KOPT-K1 (cell line): Measurements from ENCODE around the gene ACACB.
A peak's percentile ranks its signal among the peaks of the same experiment; 100 is the strongest.

Source experiments
- H3K27ac ChIP-seq: fragments of 200-600 bp; sonication (generic); 2 replicates; pipeline ENCODE4 v1.5.1; 2016; ENCODE audit warnings: antibody characterized with exemption, mild to moderate bottlenecking, low read depth, low read length; ENCODE audit not compliant: poor library complexity, severe bottlenecking
- H3K36me3 ChIP-seq: fragments of 200-600 bp; sonication (generic); 2 replicates; pipeline ENCODE4 v1.5.1; 2017; ENCODE audit warnings: antibody characterized with exemption, mild to moderate bottlenecking, low read length, moderate library complexity; ENCODE audit not compliant: insufficient read depth
- H3K9me3 ChIP-seq: fragments of 200-600 bp; sonication (generic); 2 replicates; pipeline ENCODE4 v1.5.1; 2017; ENCODE audit warnings: antibody characterized with exemption, low read length, mild to moderate bottlenecking; ENCODE audit not compliant: insufficient read depth, poor library complexity, severe bottlenecking

The ACACB gene

DNA sequence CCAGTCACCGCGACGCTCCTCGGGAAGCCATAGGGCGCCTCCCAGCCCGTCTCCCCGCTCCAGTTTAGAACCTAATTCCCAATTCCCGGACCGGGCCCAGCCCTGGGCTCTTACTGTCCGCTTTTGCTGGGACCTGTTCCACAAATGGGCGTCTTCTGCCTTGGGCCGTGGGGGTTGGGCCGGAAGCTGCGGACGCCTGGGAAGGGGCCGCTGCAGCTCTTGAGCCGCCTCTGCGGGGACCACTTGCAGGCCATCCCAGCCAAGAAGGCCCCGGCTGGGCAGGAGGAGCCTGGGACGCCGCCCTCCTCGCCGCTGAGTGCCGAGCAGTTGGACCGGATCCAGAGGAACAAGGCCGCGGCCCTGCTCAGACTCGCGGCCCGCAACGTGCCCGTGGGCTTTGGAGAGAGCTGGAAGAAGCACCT is 18.2 kb upstream of the ACACB start:
- H3K9me3 ChIP-seq, result no peaks in the 10 kb centered on the region
- peak overlapping the region; percentile 91 for H3K27ac ChIP-seq
- peaks cover 47% of the 10 kb centered on the region for H3K36me3 ChIP-seq

DNA sequence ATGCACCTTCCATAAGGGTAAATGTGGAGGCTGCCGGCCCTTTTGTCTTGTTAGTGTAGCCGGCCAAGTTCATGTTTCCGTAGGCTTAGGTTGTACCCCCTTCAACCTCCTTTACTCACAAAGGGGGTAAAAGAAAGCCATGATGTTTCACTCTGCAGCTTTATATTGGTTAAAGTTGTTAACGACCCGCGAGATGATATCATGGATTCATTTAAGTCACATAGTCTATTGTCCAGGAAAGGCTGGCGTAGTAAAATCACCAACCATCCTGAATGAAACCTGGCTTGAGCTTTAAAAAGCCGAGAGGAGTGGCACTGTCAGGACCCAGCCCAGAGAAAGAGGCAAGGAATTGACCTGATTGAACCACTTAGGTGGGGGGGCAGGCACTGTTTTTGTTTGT is 17.7 kb upstream of the ACACB start:
- Histone ChIP-seq H3K36me3 (peaks cover 52% of the 10 kb centered on the region), H3K27ac (peak overlapping the region; percentile 91), H3K9me3 (no peaks in the 10 kb centered on the region)

DNA sequence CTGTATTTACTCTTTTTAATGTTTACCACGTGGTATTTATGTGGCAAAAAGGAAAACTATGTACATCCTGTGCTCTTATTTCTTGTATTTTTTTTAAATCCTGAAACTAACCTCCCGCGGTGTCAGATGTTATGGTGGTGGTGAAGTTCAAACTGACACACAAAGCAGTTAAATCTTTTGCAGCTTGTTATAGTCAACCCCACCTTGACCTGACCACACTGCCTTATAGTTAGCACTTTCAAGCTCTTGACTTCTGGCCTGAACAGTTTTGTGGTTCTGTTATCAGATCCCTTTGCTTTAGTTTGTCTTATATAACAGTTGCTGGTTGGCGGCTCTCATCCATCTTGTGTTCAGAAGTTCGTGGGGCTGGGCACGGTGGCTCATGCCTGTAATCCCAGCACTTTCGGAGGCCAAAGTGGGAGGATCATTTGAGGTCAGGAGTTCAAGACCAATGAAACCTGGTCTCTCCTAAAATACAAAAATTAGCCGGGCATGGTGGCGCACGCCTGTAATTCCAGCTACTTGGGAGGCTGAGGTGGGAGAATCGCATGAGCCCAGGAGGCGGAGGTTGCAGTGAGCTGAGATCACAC is 16.9 kb upstream of the ACACB start:
- H3K27ac ChIP-seq, result no peak overlapping the region
- peaks cover 61% of the 10 kb centered on the region for H3K36me3 ChIP-seq
- H3K9me3 ChIP-seq, result no peaks in the 10 kb centered on the region

DNA sequence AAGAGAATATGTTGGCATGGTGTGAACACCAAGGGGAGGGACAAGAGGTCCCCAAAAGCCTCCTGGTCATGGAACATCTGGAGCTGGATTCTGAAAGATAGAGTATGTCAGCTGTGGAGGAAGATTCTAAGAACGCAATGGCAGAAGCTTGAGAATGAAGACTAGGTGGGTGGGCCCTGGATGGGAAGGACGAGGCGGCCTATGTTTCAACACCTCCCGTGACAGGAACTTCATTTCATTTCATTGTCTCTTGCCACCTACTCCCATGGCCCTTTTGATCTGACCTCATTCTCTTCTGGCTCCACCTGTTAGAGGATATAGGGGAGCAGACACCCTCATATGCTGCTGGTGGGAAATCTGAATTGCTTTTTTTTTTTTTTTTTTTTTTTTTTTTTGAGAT is 15.6 kb upstream of the ACACB start:
- H3K36me3 ChIP-seq, result peaks cover 73% of the 10 kb centered on the region
- no peaks in the 10 kb centered on the region for H3K9me3 ChIP-seq
- no peak overlapping the region for H3K27ac ChIP-seq

DNA sequence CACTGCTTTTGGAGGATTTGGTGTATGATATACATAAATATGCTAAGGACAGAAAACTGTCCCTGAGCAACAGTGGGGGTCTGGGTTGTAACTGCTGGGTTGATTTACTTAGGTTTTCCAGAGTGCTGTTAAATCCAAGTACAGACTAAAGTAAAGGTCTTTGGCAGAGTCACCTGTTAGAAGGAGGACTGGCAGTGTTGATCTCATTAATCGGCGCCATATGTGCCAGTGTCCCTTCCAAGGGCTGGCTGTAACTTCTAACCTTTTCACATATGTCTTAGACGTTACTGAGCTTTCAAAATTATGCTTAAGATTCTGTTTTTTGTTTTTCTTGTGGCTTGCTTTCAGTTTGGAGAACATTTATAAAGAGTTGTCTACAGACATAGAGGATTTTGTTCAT is 13.9 kb upstream of the ACACB start:
- H3K9me3 ChIP-seq, result no peaks in the 10 kb centered on the region
- peaks cover 89% of the 10 kb centered on the region for H3K36me3 ChIP-seq
- H3K27ac ChIP-seq, result no peak overlapping the region

DNA sequence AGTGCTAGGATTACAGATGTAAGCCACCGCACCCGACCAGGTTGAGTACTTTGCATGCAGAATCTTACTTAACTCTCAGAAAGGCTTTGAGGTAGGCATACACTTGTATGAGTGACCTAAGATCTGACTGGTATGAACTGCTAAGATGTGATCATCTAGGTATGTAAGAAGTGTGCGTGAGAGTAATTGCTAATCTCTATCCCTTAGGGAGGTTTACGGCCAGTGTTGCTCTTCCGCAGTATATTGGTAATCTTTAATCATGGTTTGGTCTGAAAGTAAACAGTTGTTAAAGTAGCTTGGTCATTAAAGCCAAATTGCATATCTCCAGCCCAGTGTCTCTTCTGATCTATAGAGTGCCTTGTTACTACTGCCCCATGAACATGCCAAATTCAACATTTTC is 11.2 kb upstream of the ACACB start:
- peaks cover 98% of the 10 kb centered on the region for H3K36me3 ChIP-seq
- no peaks in the 10 kb centered on the region for H3K9me3 ChIP-seq
- H3K27ac ChIP-seq, result no peak overlapping the region

DNA sequence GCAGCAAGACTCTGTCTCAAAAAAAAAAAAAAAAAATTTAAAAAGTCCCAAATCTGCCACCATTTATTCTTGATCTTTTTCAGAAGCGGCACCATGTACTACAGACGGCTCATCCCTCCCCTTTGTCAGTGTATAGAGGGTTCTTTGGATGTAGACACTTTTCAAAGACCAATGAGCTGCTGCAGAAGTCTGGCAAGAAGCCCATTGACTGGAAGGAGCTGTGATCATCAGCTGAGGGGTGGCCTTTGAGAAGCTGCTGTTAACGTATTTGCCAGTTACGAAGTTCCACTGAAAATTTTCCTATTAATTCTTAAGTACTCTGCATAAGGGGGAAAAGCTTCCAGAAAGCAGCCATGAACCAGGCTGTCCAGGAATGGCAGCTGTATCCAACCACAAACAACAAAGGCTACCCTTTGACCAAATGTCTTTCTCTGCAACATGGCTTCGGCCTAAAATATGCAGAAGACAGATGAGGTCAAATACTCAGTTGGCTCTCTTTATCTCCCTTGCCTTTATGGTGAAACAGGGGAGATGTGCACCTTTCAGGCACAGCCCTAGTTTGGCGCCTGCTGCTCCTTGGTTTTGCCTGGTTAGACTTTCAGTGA is 6.5 kb upstream of the ACACB start:
- Histone ChIP-seq H3K36me3 (peaks cover 69% of the 10 kb centered on the region), H3K27ac (no peak overlapping the region), H3K9me3 (no peaks in the 10 kb centered on the region)

DNA sequence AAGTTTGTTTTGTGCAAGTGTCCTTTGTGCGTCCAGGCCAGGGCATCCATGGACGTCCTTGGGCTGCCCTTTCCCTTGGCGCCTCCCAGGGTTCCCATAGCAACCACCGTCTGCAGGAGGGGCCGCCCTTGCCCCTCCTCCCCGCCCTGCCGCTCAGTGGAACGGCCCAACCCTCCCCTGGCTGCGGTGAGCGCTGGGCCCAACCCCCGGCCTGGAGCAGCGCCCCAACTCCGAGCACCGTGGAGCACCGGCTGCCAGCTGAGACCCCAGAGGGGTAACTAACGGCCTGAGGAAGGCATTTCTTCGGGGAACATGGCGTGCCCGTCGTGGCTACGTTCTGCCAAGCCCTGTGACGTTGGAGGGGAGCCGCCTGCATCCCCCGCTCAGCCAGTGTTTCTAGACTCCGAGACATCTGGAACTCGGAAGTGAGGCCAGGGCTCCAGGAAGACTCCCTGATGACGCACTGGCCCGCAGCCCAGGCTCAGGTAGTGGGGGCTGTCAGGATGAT is 5.3 kb upstream of the ACACB start:
- H3K27ac ChIP-seq, result no peak overlapping the region
- H3K36me3 ChIP-seq, result peaks cover 57% of the 10 kb centered on the region
- H3K9me3 ChIP-seq, result no peaks in the 10 kb centered on the region

DNA sequence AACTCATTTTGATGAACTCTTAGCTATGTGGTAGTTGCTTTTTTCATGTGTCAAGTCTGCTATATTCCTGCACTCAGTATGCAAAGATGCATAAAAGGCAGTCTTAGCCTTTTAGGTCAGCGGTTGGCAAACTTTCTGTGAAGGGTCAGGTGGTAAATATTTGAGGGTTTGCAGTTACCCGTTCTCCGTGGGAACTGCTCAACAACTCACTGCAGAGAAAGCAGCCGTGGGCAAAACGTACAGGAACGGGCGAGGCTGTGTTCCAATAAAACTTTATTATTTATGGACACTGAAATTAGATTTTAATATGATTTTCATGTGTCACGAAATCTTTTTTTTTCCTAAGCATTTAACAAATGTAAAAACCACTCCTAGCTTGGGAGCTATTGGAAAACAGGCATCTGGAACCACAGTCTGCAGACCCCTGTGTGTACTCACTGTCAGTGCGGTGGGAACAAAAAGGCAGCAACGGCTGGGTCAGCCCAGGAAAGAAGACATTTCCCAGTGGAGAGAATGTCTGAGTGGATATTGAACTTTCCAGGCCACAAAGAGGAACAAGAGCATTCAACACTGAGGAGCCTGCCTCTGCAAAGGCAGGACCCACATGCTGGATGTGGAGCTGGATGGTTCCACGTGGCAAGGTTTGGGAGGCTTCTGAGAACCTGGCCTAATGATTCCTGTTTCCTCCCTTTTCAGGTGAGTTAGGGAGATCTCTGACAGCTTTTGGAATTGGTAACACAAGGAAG is 3.5 kb upstream of the ACACB start:
- Histone ChIP-seq H3K27ac (no peak overlapping the region), H3K9me3 (no peaks in the 10 kb centered on the region), H3K36me3 (peaks cover 40% of the 10 kb centered on the region)

DNA sequence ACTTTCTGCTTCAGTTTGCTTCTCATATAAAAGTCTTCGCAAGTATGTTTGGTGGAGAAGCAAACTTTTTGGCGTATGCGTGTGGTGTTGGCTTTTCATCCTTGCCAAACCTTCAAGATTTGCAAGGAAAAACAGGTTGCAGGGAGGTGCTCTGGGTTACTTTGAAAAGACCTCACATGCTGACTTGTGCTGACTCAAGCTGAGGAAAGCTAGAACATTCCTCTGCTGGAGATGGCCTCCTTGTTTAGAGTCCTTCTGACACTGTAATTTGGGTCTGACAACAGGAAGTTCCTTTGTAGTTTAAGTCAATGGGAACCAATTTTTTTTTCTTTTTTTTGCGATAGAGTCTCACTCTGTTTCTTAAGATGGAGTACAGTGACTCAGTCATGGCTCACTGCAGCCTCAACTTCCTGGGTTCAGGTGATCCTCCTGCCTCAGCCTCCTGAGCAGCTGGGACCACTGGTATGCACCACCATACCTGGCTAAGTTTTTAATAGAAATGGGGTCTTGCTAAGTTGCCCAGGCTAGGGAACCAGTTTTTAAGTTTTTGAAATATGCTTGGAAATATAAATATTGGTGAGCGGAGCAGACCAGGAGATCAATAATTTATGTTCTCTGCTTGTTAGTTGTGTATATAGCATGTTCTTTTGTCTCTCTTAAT is 2.6 kb upstream of the ACACB start:
- no peak overlapping the region for H3K27ac ChIP-seq
- H3K36me3 ChIP-seq, result peaks cover 31% of the 10 kb centered on the region
- no peaks in the 10 kb centered on the region for H3K9me3 ChIP-seq

DNA sequence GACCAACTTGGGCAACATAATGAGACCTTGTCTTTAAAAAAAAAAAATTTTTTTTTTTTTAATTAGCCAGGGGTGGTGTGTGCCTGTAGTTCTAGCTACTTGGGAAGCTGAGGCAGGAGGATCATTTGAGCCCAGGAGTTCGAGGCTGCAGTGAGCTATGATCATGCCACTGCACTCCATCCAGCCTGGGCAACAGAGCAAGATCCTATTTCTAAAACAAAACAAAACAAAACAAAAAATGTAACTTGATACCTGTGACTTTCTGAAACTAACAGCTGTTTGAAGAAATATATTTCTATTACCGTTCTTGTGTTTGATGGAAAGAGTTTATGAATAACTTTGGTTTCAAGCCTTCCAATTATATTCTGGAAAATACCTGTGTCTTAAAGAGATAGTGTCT is 1.7 kb upstream of the ACACB start:
- no peak overlapping the region for H3K27ac ChIP-seq
- peaks cover 23% of the 10 kb centered on the region for H3K36me3 ChIP-seq
- no peaks in the 10 kb centered on the region for H3K9me3 ChIP-seq

DNA sequence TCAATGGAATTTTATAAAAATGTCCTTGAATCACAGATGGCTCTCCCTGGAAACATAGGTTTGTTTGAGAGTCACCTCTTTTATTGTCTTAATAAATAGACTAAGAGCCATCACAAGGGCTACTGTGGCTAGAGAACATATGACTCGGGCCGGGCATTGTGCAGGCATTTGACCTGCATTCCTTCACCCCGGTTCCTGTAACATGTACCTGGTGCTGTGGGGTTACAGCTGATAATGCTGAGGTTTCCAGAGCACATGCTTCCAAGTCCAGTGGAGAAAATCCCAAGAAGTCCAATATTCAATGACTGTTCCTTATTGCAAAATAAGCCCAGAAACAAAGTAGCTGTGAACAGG is 1.0 kb upstream of the ACACB start:
- no peaks in the 10 kb centered on the region for H3K9me3 ChIP-seq
- H3K36me3 ChIP-seq, result peaks cover 15% of the 10 kb centered on the region
- no peak overlapping the region for H3K27ac ChIP-seq

DNA sequence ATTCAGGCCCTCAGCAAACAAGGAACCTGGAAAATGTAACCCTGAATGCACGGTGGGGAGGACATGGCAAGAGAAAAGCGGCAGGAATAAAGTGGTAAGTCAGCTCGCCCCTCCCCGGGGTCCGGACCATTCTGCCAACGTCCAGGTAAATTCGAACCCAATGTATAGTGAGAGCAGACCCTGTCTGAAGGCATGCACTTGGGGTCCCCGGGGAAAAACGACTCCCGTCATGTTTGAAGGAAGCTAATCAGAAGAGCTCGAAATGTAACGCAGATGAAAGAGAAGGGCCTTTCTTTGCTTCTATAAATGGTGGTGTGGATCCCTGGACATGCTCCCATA is 193 bp downstream of the ACACB start:
- Histone ChIP-seq H3K36me3 (peaks cover 3% of the 10 kb centered on the region; the same call in 1 of the 2 replicates), H3K9me3 (no peaks in the 10 kb centered on the region), H3K27ac (no peak overlapping the region)

DNA sequence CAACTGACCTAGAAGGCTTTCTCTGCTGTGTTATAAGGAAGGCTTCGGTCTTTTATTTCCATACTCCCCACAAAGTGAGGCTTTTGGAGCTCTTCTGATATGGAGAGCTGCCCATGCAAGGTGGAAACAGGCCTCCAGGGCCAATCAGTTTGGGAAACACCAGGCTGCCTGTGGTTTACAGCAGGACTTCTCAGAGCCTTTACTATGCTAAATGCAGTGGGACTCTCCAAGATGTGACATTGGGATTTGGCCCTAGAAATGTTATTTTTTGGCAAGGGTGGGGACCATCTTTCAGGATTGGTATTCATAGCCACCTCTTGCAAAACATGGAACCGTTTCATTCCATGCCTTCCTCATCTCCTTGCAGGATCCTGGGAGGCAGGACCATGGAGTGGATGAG is 3.7 kb downstream of the ACACB start:
- Histone ChIP-seq H3K36me3 (no peaks in the 10 kb centered on the region), H3K9me3 (no peaks in the 10 kb centered on the region), H3K27ac (no peak overlapping the region)

DNA sequence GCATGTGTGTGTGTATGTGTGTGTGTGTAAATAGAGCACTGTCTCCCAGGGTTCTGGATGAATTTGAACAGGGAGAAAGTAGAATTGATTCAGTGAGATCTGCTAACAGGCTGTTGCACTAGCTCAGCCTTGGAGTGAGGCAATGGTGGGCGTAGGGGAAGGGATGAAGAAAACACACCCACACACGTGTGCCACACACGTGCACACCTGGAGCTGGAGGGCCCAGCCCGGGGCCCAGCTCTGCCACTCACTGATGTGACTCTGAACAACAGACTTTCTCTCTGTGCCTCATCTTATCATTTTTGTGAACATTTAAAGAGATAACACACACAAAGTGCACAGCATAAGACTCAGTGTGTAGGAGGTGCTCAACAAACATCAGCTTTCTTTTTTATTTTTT is 4.2 kb downstream of the ACACB start:
- no peak overlapping the region for H3K27ac ChIP-seq
- no peaks in the 10 kb centered on the region for H3K36me3 ChIP-seq
- H3K9me3 ChIP-seq, result no peaks in the 10 kb centered on the region
